Heart right ventricle (tissue), 16 donors: ENCODE measurements around the gene SESN3. TPM values are rescaled to one million over a fixed set of nuclear protein-coding genes. Genes with fewer than 3 reads are reported as not detected.
"Not testable (repeated sequence)": the region's sequence is repeated elsewhere in the genome, so short reads cannot be mapped to it uniquely, and the experiment has no call there.

Experiments used
- ATAC-seq, 8 donors: fragments of 200-7000 bp; cut with Tn5 transposase; one replicate each; pipeline ENCODE4 v1.9.1; 2020; ENCODE audit warnings: mild to moderate bottlenecking in 8 of 8, moderate library complexity in 8 of 8, moderate number of reproducible peaks in 1 of 8
- DNase-seq, 2 donors: peaks; one replicate each; pipeline ENCODE4 v3.0.0-alpha.2; 2020
- H3K27ac ChIP-seq, 10 donors: fragments of 200-600 bp; sonication (generic) in 2 of 10; one replicate each; pipeline versions ENCODE4 v1.5.0 to v1.8.0; 2020 to 2022; ENCODE audit warnings: mild to moderate bottlenecking in 3 of 10
- H3K27me3 ChIP-seq, 7 donors: fragments of 200-600 bp; one replicate each; pipeline ENCODE4 v1.8.0; 2021 to 2022; ENCODE audit warnings: mild to moderate bottlenecking in 2 of 7
- H3K36me3 ChIP-seq, 9 donors: fragments of 200-600 bp; sonication (generic) in 1 of 9; one replicate each; pipeline versions ENCODE4 v1.5.0 to v1.8.0; 2020 to 2022; ENCODE audit warnings: mild to moderate bottlenecking in 2 of 9
- H3K4me1 ChIP-seq, 9 donors: fragments of 200-600 bp; sonication (generic) in 1 of 9; one replicate each; pipeline versions ENCODE4 v1.5.0 to v1.8.0; 2020 to 2022; ENCODE audit warnings: mild to moderate bottlenecking in 4 of 9
- H3K4me3 ChIP-seq, 10 donors: fragments of 200-600 bp; sonication (generic) in 2 of 10; one replicate each; pipeline versions ENCODE4 v1.5.0 to v1.8.0; 2020 to 2022; ENCODE audit warnings: mild to moderate bottlenecking in 7 of 10, moderate library complexity in 2 of 10
- H3K9me3 ChIP-seq, 11 donors: fragments of 200-600 bp in 10 of 11; sonication (generic) in 2 of 11; one replicate each; pipeline versions ENCODE4 v1.5.0 to v1.8.0; 2013 to 2022; ENCODE audit warnings: mild to moderate bottlenecking in 2 of 11, control low read depth in 1 of 11, moderate library complexity in 1 of 11
- CTCF ChIP-seq, 9 donors: fragments of 200-600 bp; sonication (generic) in 2 of 9; IDR thresholded peaks; one replicate each; pipeline versions ENCODE4 v1.5.0 to v1.8.0; 2021 to 2022; ENCODE audit warnings: antibody characterized with exemption in 9 of 9, mild to moderate bottlenecking in 5 of 9, moderate library complexity in 1 of 9
- WGBS, 2 donors: extraction: QIAGEN DNeasy Blood & Tissue Kit; methylation state at CpG; one replicate each; pipeline ENCODE4 v1.1.7; 2013; ENCODE audit warnings: inconsistent platforms in 1 of 2; 5-methylcytosine and 5-hydroxymethylcytosine counted together
- intact Hi-C, 10 donors: fragments of 100-400 bp; cut with DNase I; formaldehyde crosslinking; loops; one replicate each; pipeline versions ENCODE4 v1.11.1 to v1.14.2; 2022
- long read RNA-seq, 3 donors: library from polyadenylated mRNA; unstranded; transcript quantifications; one replicate each; pipeline ENCODE4 v2.0.0, GENCODE V29; 2020 to 2021
- polyA plus RNA-seq, 2 donors: library from polyadenylated mRNA; stranded (reverse); fragments of 200-250 nt; gene quantifications; one replicate each; pipeline ENCODE4 v1.2.3, GENCODE V29; 2013
- total RNA-seq, 10 donors: library from RNA; stranded (reverse); fragmentation: NEBNext Ultra II Directional in 3 of 10; extraction: Animal tissue kit (Norgen Biotek cat#: 25700) in 3 of 10; gene quantifications; one replicate each; pipeline versions ENCODE4 v1.2.1 to v1.2.4, GENCODE V29; 2021 to 2023
- donor health status: Arrhythmogenic right ventricular cardiomyopathy.
- donor health status: ischemic (EF 13 %, LVEDD 7.1; RV severe dilation, severe dysfunction).
- donor health status: healthy with polysubstance abuse.
- donor health status: DM: no; HTN: yes; CAD: no.
- donor health status: DM: no; HTN: no; CAD: no.
- donor health status: ischemic (EF 25% LVEDD 6.9; RV normal size, moderate dysfunction).
- donor health status: ischemic (EF 25% LVEDD 5.7; RV mildly dilated, moderate dysfunction).
- donor health status: healthy.
- donor health status: DM: yes; HTN: yes; CAD: no.
- donor health status: Ischemic cardiomyopathy.
- donor health status: ischemic (EF 35%, LVEDD 5.7; RV mildly dilated, moderate dysfunction).
- donor health status: nonischemic (EF 11% LVEDD 7.7; RV severe dilation, severe dysfunction).
- donor health status: DM: yes; HTN: yes; CAD: no.
- donor health status: PGD.
- donor health status: ischemic (EF 29% LVEDD 5.4; RV normal size, mild dysfunction).
- donor health status: nonischemic (EF 23%, LVEDD 6.1; RV moderate dilation, normal function).

SESN3 gene
- 10 to 100 TPM in 6 of 10 donors, 1 to 10 TPM in 4; 2.6 to 15.4 (median 10.2) TPM for total RNA-seq
- polyA plus RNA-seq = 1 to 10 TPM in 1 of 2 donors, under 1 TPM in 1; 0.65 to 1.4 TPM
- long read RNA-seq, donor 1 = 0 reads
- long read RNA-seq, donor 2, partial matches to known transcripts = 0 of 2 reads
- long read RNA-seq, donor 2, other reads (novel, unspliced or antisense) = 2 of 2 reads
- long read RNA-seq, donor 3, partial matches to known transcripts = 0 of 1 reads
- long read RNA-seq, donor 3, other reads (novel, unspliced or antisense) = 1 of 1 reads

GRCh38 chr11:95231127-95231880 is at the start of gene SESN3:
Gene SESN3 (minus strand): TSS chr11:95231202. CDS start chr11:95230860, 342 bp downstream.
- TF ChIP-seq CTCF (IDR thresholded peaks at IDR 0.05) = peak in 3 of 9 donors; percentile 38 to 45 (median 39)
- 1 to 2% methylated on average over 31 to 40 of the region's 40 CpGs for WGBS, 2 donors
- Histone ChIP-seq H3K36me3 (no peaks in the 10 kb centered on the region), H3K4me1 (peaks cover 0 to 37% (median 21%) of the 10 kb centered on the region in 9 donors), H3K27me3 (no peaks in the 10 kb centered on the region), H3K27ac (peak within 1 kb of the TSS; percentile 70 to 90 (median 88)), H3K4me3 (peak within 1 kb of the TSS; percentile 63 to 94 (median 84)), H3K9me3 (no peaks in the 10 kb centered on the region)
- peak; percentile 98 to 99 for DNase-seq
- intact Hi-C loops = loop anchor here in 9 of 10 donors (1.0 to 10.0 kb wide), 11 partner anchors 23 to 533 kb away; partner anchors contain the start of gene SRSF8 (in 1 of the 9)
- ATAC-seq = peak; percentile 94 to 99 (median 98)

GRCh38 chr11:95279921-95280868 is 49.2 kb upstream of the SESN3 start:
- Histone ChIP-seq H3K36me3 (no peaks in the 10 kb centered on the region), H3K27ac (peak overlapping the region in 4 of 10 donors; percentile 20 to 36 (median 32)), H3K27me3 (no peaks in the 10 kb centered on the region), H3K9me3 (no peaks in the 10 kb centered on the region), H3K4me1 (peaks cover 0 to 30% (median 0%) of the 10 kb centered on the region in 9 donors), H3K4me3 (no peak overlapping the region)
- ATAC-seq (peak in 4 of 8 donors; percentile 62 to 67 (median 64)), DNase-seq (peak in 1 of 2 donors; percentile 32)
- intact Hi-C loops = no loop called here
- TF ChIP-seq CTCF (IDR thresholded peaks at IDR 0.05) = no peak
- 52 to 59% methylated on average over 6 of the region's 6 CpGs for WGBS, 2 donors

- no peak for TF ChIP-seq CTCF (IDR thresholded peaks at IDR 0.05)
- Histone ChIP-seq H3K4me1 (peaks cover 0 to 20% (median 0%) of the 10 kb centered on the region in 9 donors), H3K4me3 (no peak overlapping the region), H3K9me3 (no peaks in the 10 kb centered on the region), H3K27ac (no peak overlapping the region), H3K36me3 (no peaks in the 10 kb centered on the region), H3K27me3 (no peaks in the 10 kb centered on the region)
- intact Hi-C loops = no loop called here
- DNase-seq (no peak), ATAC-seq (no peak)
- whole genome bisulfite sequencing, 2 donors = 70 to 80% methylated on average over 2 of the region's 2 CpGs
Measured at GRCh38 chr11:95277868-95278267, 46.9 kb upstream of the SESN3 start.

GRCh38 chr11:95276139-95276538 is 45.1 kb upstream of the SESN3 start:
- Histone ChIP-seq H3K9me3 (no peaks in the 10 kb centered on the region), H3K27me3 (no peaks in the 10 kb centered on the region), H3K27ac (no peak overlapping the region), H3K4me3 (no peak overlapping the region), H3K36me3 (no peaks in the 10 kb centered on the region), H3K4me1 (peaks cover 0 to 9% (median 0%) of the 10 kb centered on the region in 9 donors)
- 80 to 81% methylated on average over 4 of the region's 4 CpGs for WGBS, 2 donors
- ATAC-seq = no peak
- intact Hi-C loops = no loop called here
- no peak for DNase-seq
- no peak for TF ChIP-seq CTCF (IDR thresholded peaks at IDR 0.05)

GRCh38 chr11:95273618-95274017 is 42.6 kb upstream of the SESN3 start:
- H3K4me3 ChIP-seq, H3K4me1 ChIP-seq, H3K27ac ChIP-seq, DNase-seq, H3K36me3 ChIP-seq, H3K9me3 ChIP-seq, ATAC-seq, H3K27me3 ChIP-seq, intact Hi-C loops: not testable (repeated sequence)
- 70 to 93% methylated on average over 4 to 5 of the region's 5 CpGs for WGBS, 2 donors
